Hepatocyte (in vitro differentiated cells): ENCODE data around the gene RNASE11. TPM values are rescaled to one million over a fixed set of nuclear protein-coding genes. Genes with fewer than 3 reads are reported as not detected.

Source experiments
- DNase-seq: peaks from one replicate; pipeline ENCODE4 v3.0.0-alpha.2; 2016; ENCODE audit warnings: low spot score
- H2AFZ ChIP-seq: fragments of 200-600 bp; sonication (generic); 2 replicates; pipeline ENCODE4 v1.6.0; 2016; ENCODE audit warnings: antibody characterized with exemption, mild to moderate bottlenecking
- H3K27ac ChIP-seq: fragments of 200-600 bp; sonication (generic); 2 replicates; pipeline ENCODE4 v1.5.1; 2016; ENCODE audit warnings: mild to moderate bottlenecking
- H3K27me3 ChIP-seq: fragments of 200-600 bp; sonication (generic); 2 replicates; pipeline ENCODE4 v1.6.1; 2016
- H3K36me3 ChIP-seq: fragments of 200-600 bp; sonication (generic); replicated peaks from 2 replicates; pipeline ENCODE4 v1.5.1; 2016; ENCODE audit warnings: low read depth; ENCODE audit not compliant: insufficient read depth
- H3K4me1 ChIP-seq: fragments of 200-600 bp; sonication (generic); 2 replicates; pipeline ENCODE4 v1.5.1; 2016; ENCODE audit warnings: mild to moderate bottlenecking, moderate library complexity; ENCODE audit not compliant: insufficient read depth
- H3K4me2 ChIP-seq: fragments of 200-600 bp; sonication (generic); 2 replicates; pipeline ENCODE4 v1.6.0; 2016
- H3K4me3 ChIP-seq: fragments of 200-600 bp; sonication (generic); 2 replicates; pipeline ENCODE4 v1.5.1; 2016; ENCODE audit warnings: mild to moderate bottlenecking
- H3K79me2 ChIP-seq: fragments of 200-600 bp; sonication (generic); 2 replicates; pipeline ENCODE4 v1.6.0; 2017; ENCODE audit warnings: mild to moderate bottlenecking
- H3K9me2 ChIP-seq: fragments of 200-600 bp; sonication (generic); replicated peaks from 2 replicates; pipeline ENCODE4 v1.6.0; 2017; ENCODE audit warnings: mild to moderate bottlenecking; ENCODE audit not compliant: insufficient read depth
- H3K9me3 ChIP-seq: fragments of 200-600 bp; sonication (generic); 2 replicates; pipeline ENCODE4 v1.5.1; 2016; ENCODE audit warnings: low read depth, mild to moderate bottlenecking
- H4K20me1 ChIP-seq: fragments of 200-600 bp; sonication (generic); 2 replicates; pipeline ENCODE4 v1.6.0; 2016; ENCODE audit warnings: mild to moderate bottlenecking; ENCODE audit not compliant: insufficient read depth, poor library complexity, severe bottlenecking
- CTCF ChIP-seq: fragments of 200-600 bp; sonication (generic); IDR thresholded peaks from 2 replicates; pipeline ENCODE4 v1.5.1; 2016; ENCODE audit warnings: antibody characterized with exemption, mild to moderate bottlenecking; ENCODE audit not compliant: poor library complexity
- EZH2 ChIP-seq: fragments of 200-600 bp; sonication (generic); IDR thresholded peaks from 2 replicates; pipeline ENCODE4 v1.6.1; 2016; ENCODE audit warnings: antibody characterized with exemption, mild to moderate bottlenecking, borderline replicate concordance
- EZH2phosphoT487 ChIP-seq: fragments of 200-600 bp; sonication (generic); IDR thresholded peaks from one replicate; pipeline ENCODE4 v1.6.1; 2018; ENCODE audit warnings: antibody characterized with exemption, mild to moderate bottlenecking, low read depth, moderate library complexity; ENCODE audit not compliant: unreplicated experiment, severe bottlenecking
- WGBS: methylation state at CpG from one replicate; pipeline ENCODE4 v1.1.6; 2016; ENCODE audit warnings: low lambda C conversion rate; ENCODE audit errors: missing lambda C conversion rate; 5-methylcytosine and 5-hydroxymethylcytosine counted together
- polyA plus RNA-seq: library from polyadenylated mRNA; unstranded; fragments of >200 nt; fragmentation: Nextera tagmentation; extraction: Ambion mirVana; gene quantifications from 2 replicates; pipeline ENCODE4 v1.2.1, GENCODE V29; 2016
- total RNA-seq: library from RNA; depleted of rRNA; stranded (reverse); fragments of >200 nt; gene quantifications from 2 replicates; pipeline ENCODE4 v1.2.3, GENCODE V29; 2014

RNASE11 gene
- total and polyA plus RNA-seq, 2 experiments from 2014 or later = not detected

DNA sequence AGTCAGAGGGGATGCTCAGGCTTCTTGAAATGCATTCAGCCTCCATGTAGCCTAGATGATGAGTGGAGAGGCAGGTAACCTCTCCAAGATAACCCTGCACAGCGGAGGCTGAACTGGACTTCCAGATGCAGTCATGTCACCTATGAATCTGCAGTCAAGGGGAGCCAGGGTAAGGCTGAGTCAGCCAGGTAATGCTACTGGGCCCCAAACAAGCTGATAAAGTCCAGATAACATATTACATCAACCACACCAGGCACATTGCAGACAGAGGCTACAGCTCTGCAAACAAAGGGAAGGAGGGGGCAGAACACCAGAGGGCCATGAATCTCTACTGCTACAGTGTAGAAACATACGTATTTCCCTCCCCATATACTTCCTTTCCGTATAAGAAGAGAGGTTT is 40.9 kb downstream of the RNASE11 start:
- Histone ChIP-seq H3K4me2 (no peak overlapping the region), H3K9me2 (no peaks in the 10 kb centered on the region), H2AFZ (peak overlapping the region; percentile 11), H3K4me1 (peaks cover 7% of the 10 kb centered on the region), H3K9me3 (no peaks in the 10 kb centered on the region), H3K4me3 (no peak overlapping the region), H3K27ac (peak overlapping the region; percentile 68), H3K27me3 (no peaks in the 10 kb centered on the region), H3K79me2 (no peaks in the 10 kb centered on the region), H3K36me3 (no peaks in the 10 kb centered on the region), H4K20me1 (no peaks in the 10 kb centered on the region)
- TF ChIP-seq CTCF = no peak
- TF ChIP-seq EZH2phosphoT487 = no peak
- TF ChIP-seq EZH2 = no peak
- 38% methylated on average over 3 of the region's 3 CpGs for WGBS
- DNase-seq = peak; percentile 77

GRCh38 chr14:20539906-20540305 is 47.9 kb downstream of the RNASE11 start:
- Histone ChIP-seq H4K20me1 (no peaks in the 10 kb centered on the region), H3K4me3 (no peak overlapping the region), H3K79me2 (no peaks in the 10 kb centered on the region), H3K27ac (no peak overlapping the region), H3K9me3 (no peaks in the 10 kb centered on the region), H3K4me1 (no peaks in the 10 kb centered on the region), H3K36me3 (no peaks in the 10 kb centered on the region), H3K4me2 (no peak overlapping the region), H3K9me2 (no peaks in the 10 kb centered on the region), H3K27me3 (no peaks in the 10 kb centered on the region), H2AFZ (no peak overlapping the region)
- WGBS = 40% methylated on average over 4 of the region's 4 CpGs
- TF ChIP-seq EZH2 (no peak), EZH2phosphoT487 (no peak), CTCF (no peak)
- no peak for DNase-seq

Other genes with a start within 250 kb of the RNASE11 start
- 9.8 and 13.9 TPM in 2 replicates for gene PARP2, start 244.4 kb downstream of the RNASE11 start, total RNA-seq
- 23.4 and 28.5 TPM in 2 replicates for gene PARP2, start 244.4 kb downstream of the RNASE11 start, polyA plus RNA-seq
- 24.4 and 29.4 TPM in 2 replicates for gene TEP1, start 174.5 kb downstream of the RNASE11 start, total RNA-seq
- gene TEP1, start 174.5 kb downstream of the RNASE11 start, polyA plus RNA-seq = 10.7 and 12.0 TPM in 2 replicates
- gene KLHL33, start 151.8 kb downstream of the RNASE11 start, total RNA-seq = not detected in 2 replicates
- 0.05 and 0.19 TPM in 2 replicates for gene KLHL33, start 151.8 kb downstream of the RNASE11 start, polyA plus RNA-seq
- gene OSGEP, start 133.2 kb downstream of the RNASE11 start, total RNA-seq = 51.6 and 60.1 TPM in 2 replicates
- gene OSGEP, start 133.2 kb downstream of the RNASE11 start, polyA plus RNA-seq = 36.2 and 41.3 TPM in 2 replicates
- 56.5 and 84.2 TPM in 2 replicates for gene APEX1, start 132.8 kb downstream of the RNASE11 start, total RNA-seq
- 147 and 148 TPM in 2 replicates for gene APEX1, start 132.8 kb downstream of the RNASE11 start, polyA plus RNA-seq
- gene PIP4P1, start 126.6 kb downstream of the RNASE11 start, total RNA-seq = 40.1 and 48.2 TPM in 2 replicates
- gene PIP4P1, start 126.6 kb downstream of the RNASE11 start, polyA plus RNA-seq = 85.0 and 85.9 TPM in 2 replicates
- gene PNP, start 118.6 kb downstream of the RNASE11 start, total RNA-seq = 69.2 and 81.2 TPM in 2 replicates
- gene PNP, start 118.6 kb downstream of the RNASE11 start, polyA plus RNA-seq = 51.0 and 60.4 TPM in 2 replicates
- gene RNASE10, start 82.5 kb downstream of the RNASE11 start, total RNA-seq = not detected in 2 replicates
- gene RNASE10, start 82.5 kb downstream of the RNASE11 start, polyA plus RNA-seq = 0.54 and 1.00 TPM in 2 replicates
- gene RNASE9, start 27.0 kb downstream of the RNASE11 start, total RNA-seq = not detected in 2 replicates
- gene RNASE9, start 27.0 kb downstream of the RNASE11 start, polyA plus RNA-seq = not detected in 2 replicates
- not detected in 2 replicates for gene RNASE12, start 3.4 kb upstream of the RNASE11 start, total RNA-seq
- gene RNASE12, start 3.4 kb upstream of the RNASE11 start, polyA plus RNA-seq = not detected in 2 replicates
- not detected in 2 replicates for gene OR6S1, start 53.7 kb upstream of the RNASE11 start, total RNA-seq
- gene OR6S1, start 53.7 kb upstream of the RNASE11 start, polyA plus RNA-seq = not detected in 2 replicates
- gene RNASE4, start 96.6 kb upstream of the RNASE11 start, total RNA-seq = 76.8 and 96.2 TPM in 2 replicates
- gene RNASE4, start 96.6 kb upstream of the RNASE11 start, polyA plus RNA-seq = 31.1 and 44.5 TPM in 2 replicates
- 72.6 and 79.1 TPM in 2 replicates for gene ANG, start 100.8 kb upstream of the RNASE11 start, total RNA-seq
- 67.4 and 103 TPM in 2 replicates for gene ANG, start 100.8 kb upstream of the RNASE11 start, polyA plus RNA-seq
- gene EDDM3A, start 157.9 kb upstream of the RNASE11 start, total RNA-seq = not detected in 2 replicates
- gene EDDM3A, start 157.9 kb upstream of the RNASE11 start, polyA plus RNA-seq = not detected in 2 replicates
- not detected in 2 replicates for gene EDDM3B, start 180.4 kb upstream of the RNASE11 start, total RNA-seq
- 0.41 TPM in 1 of 2 replicates, not detected in the other for gene EDDM3B, start 180.4 kb upstream of the RNASE11 start, polyA plus RNA-seq
- gene RNASE6, start 193.3 kb upstream of the RNASE11 start, total RNA-seq = 1.0 and 1.3 TPM in 2 replicates
- gene RNASE6, start 193.3 kb upstream of the RNASE11 start, polyA plus RNA-seq = 0.78 and 1.8 TPM in 2 replicates
- 61.0 and 84.5 TPM in 2 replicates for gene RNASE1, start 214.8 kb upstream of the RNASE11 start, total RNA-seq
- 108 and 135 TPM in 2 replicates for gene RNASE1, start 214.8 kb upstream of the RNASE11 start, polyA plus RNA-seq